HG02588 (cell line): Measurements from ENCODE around the gene TBC1D2B.
A peak's percentile ranks its signal among the peaks of the same experiment; 100 is the strongest.

Experiments used
- ATAC-seq: cut with Tn5 transposase; IDR thresholded peaks from one replicate; pipeline ENCODE4 v1.9.1; 2021; ENCODE audit warnings: mild to moderate bottlenecking, moderate library complexity; ENCODE audit not compliant: unreplicated experiment

TBC1D2B gene

GRCh38 chr15:78037779-78038305, 39.7 kb downstream of the TBC1D2B start:
- no peak for ATAC-seq

DNA sequence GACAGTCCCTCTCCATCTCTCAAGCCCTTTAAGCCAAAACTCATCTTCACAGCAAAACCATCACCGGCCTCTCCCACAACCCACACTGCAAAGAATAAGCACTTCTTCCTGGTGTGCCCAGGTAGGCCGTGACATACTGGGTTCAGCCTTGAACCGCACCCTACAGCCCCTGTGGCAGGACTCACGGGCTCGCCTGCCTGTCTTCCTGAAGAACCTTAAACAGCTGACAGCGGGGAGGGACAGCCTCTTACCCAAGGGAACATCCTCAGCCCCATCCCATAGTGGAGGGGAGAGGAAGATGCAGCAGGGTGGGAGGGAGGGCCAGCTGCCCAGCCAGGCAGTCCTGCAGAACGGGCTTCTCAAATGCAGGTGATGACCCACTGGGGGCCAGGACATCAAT, 40.2 kb downstream of the TBC1D2B start:
- ATAC-seq: no peak

- no peak for ATAC-seq
These were observed 41.5 kb downstream of the TBC1D2B start for GRCh38 chr15:78035861-78036476.

DNA sequence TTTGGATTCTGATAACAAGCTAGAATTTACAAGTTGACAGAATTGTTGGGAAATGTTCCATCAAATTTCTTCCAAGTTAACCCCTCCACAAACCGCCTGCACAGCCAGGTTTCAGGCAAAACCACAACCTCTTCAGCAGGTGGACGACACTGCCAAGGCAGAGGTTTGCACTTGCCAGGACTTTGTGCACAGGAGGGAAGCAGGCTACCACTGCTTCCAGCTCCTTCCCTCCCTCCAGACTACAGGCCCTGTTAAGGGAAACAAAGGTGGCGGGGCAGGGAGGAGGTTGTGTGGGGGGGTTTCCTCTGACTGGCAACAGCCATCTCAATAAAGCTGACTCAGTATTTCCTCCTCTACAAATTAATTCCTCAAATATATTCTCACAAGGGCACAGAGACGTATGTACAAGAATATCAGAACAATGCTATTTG, 42.2 kb downstream of the TBC1D2B start:
- no peak for ATAC-seq

DNA sequence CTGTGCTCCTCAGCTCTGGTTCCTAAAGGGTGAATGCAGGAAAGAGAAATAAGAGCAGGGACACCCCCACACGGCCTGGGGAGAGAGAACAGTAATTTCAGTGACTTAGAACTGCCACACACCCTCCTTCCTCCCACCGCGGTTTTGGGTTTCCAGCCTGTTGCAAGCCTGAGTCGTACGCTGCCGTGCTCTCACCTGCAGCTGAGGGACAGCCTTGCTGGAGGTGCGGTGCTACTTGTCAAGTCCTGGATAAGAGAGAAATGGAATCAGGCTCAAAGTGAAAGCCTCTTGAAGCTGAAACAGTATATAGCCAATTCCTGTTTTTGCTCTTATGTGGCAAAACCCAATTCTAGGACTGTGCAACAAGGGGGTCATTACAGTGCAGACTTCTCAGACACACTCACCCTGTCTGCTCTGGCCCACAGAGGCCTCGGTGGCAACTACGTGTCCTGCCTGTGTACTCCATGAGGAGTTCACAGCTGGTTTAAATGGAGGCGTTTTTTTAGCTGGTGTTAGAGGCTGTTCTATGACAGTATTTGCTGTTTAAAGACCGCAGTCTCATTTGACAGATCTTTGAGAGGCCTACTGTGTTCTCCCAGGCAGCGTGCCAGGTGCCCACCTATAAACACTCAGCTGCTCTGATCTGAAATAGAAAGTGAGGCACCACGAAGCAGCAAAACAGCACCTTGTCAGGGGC, 42.9 kb downstream of the TBC1D2B start:
- ATAC-seq: peak; percentile 81

DNA sequence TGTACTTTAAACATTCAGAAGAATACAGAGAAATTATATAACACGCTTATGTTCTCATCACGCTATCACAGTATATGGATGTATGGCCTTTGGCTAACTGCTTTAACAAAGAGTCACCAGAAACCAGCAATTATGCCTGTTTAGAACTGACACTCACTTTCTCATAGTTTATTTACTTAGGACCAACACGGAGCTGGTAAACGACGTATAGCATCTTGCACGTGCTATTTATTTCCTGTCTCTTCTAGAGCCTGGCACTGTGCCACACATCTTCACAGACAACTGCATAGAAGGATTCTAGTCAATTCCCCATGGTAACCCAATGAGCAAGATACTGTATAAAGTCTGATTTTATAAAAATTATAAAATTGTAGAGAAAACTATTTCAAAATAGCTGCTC, 43.6 kb downstream of the TBC1D2B start:
- no peak for ATAC-seq

- no peak for ATAC-seq
These were observed 44.8 kb downstream of the TBC1D2B start for GRCh38 chr15:78032671-78033070.

GRCh38 chr15:78024883-78025282, 52.6 kb downstream of the TBC1D2B start:
- no peak for ATAC-seq

DNA sequence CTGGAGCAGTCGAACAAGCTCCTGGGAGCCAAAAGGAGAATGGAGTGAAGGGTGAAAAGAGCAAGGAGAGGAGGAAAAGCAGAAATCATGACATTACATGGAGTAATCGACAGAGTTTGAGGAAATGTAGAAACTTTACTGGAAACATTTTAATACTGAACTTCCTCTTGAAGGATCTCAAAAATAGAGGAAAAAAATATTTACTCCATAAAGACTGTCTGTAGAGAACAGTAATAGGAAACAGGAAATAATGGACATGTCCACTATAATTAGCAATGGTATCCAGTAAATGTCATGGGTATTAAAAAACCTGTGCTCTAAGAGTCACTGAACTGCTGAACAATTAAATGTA, 53.0 kb downstream of the TBC1D2B start:
- no peak for ATAC-seq

- ATAC-seq: no peak
These were observed 53.5 kb downstream of the TBC1D2B start for GRCh38 chr15:78023865-78024518.

GRCh38 chr15:78023081-78023665, 54.3 kb downstream of the TBC1D2B start:
- no peak for ATAC-seq

- ATAC-seq: no peak
These were observed 55.8 kb downstream of the TBC1D2B start for GRCh38 chr15:78021761-78022160.

DNA sequence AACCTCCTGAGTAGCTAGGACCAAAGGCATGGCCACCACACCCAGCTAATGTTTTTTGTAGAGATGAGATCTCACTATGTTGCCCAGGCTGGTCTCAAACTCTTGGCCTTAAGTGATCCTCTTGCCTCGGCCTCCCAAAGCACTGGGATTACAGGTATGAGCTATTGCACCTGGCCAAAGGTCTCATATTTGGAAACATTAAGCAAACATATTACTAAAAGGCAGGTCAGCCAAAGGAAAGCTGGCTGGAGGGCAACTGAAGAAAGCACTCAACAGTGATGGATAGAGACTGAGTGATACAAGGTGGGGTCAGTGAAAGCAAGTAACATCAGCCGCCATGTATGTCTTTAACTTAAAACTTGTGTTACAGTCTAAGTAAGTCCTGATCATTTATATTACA, 57.5 kb downstream of the TBC1D2B start:
- no peak for ATAC-seq

DNA sequence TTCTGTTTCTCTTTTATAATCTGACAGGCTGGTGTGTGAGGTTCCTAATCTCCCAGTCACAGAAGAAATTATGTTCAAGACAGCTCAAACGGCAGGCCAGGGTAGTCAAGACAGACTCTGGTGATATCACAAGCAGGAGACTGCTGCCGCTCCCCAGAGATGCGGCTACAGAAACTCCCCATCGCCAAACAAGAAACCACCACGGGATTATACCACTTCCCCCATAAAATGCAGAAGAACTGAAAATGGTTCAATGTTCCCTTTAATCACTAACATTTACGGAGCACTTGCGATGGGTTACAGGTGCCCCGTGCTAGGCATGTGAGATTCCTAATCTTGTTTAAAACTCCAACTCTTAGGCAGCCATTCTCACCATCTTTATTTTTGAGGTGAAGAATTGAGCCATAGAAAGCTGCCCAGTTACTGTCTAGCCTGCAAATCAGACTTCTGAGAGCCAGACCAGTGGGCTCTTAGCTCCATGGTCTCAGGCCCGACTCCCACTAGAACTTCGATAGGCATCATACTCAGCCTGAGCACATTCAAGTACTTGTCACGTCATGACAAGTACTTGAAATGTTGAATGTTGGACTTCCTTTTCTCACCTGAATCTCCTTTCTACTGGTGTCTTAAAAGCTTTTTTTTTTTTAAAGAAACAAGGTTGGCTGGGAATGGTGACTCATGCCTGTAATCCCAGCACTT, 58.4 kb downstream of the TBC1D2B start:
- no peak for ATAC-seq

GRCh38 chr15:78018445-78018844, 59.1 kb downstream of the TBC1D2B start:
- no peak for ATAC-seq

DNA sequence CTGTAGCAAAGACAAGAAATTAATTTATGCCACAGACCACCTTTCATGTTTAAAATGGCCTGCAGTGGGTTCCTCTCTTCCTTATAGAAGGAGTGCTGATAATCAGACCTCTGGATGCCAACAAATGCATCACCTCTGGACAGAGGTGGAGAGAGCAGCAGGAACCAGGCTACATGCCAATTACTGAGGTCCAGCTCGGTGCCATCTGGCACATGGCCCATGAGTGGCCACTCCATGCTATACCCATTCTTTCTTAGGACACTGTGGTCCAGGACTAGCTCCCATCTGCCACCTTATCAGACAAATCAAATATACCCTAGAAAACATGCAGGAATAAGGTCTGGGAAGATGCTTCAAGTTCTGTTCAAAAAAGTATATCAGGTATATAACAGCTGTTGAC, 60.7 kb downstream of the TBC1D2B start:
- no peak for ATAC-seq

GRCh38 chr15:78012643-78013077, 64.9 kb downstream of the TBC1D2B start:
- ATAC-seq: no peak

DNA sequence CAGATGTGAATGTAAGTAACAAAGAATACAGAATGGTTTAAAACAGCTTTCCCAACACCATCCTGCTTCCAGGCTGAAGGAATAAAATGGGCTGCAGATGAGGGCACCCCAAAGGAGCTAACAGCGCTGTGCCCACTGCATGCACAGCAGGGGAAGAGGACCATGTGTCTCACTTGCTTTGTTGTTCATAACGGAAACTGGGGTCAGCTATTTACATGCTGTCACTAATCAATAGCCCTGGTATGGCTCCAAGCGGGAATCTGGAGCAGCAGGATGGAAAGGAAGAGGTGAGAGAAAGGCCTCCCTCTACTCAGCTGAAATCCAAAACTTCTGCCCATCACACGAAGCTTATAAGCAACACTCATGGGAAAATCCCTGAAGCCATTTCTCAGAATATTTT, 67.4 kb downstream of the TBC1D2B start:
- ATAC-seq: no peak

DNA sequence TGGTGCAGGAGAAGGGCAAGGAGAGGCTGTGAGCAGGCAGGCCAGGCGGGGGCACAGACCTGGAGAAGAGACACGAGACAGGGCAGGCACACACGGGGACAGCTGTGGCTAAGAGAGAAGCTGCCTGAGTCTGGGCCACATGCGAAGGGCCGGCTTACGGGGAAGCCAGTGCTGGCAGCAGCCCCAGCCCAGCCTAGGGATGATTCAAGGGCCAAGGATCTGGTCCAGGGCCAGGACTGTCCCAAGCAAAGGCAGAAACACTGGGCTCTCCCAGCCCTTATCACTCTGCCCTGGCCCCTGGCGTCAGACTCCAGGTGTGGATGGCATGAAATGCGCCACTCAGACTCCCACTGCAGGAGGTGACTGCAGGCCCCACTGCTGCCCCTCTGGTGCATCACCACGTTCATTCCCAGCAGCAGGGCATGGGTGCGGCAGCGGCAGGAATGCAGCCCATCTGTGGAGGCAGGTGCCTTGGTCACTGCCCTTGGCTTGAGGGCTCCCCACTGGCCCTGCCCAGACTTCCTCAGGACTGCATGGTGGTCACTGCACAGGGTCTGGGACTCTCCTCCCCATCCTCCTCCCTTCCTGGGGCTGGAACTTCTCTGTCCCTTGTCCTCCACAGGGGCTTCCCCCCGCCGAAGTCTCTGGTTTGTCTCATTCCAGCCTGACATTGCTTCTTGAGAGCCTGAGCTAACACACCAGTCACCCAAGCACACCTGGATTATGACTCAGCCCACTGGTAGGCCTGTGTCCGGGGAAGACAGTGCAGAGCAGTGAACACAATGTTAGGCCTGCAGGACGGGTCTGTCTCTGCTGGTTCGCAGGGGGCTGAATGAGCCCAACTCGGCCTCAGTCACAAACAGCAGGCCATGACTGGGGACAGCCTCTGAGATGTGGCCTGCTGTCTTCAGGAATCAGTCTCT, 69.3 kb downstream of the TBC1D2B start:
- no peak for ATAC-seq
